ENCODE measurements around the gene MAP6D1.

The MAP6D1 gene

GRCh38 chr3:183833516-183833915, 8.1 kb upstream of the MAP6D1 start:
- Histone ChIP-seq H3K36me3 (ENCODE audit: insufficient read depth, low read length) (peaks cover 11% of the 10 kb centered on the region), H3K9me3 (ENCODE audit: control insufficient read depth, insufficient read depth, low read length) (no peaks in the 10 kb centered on the region), H3K9ac (ENCODE audit: low read depth, low read length) (no peak overlapping the region), H3K4me1 (ENCODE audit: insufficient read depth, low read length) (no peaks in the 10 kb centered on the region)

- Histone ChIP-seq H3K9ac (ENCODE audit: low read depth, low read length) (no peak overlapping the region), H3K36me3 (ENCODE audit: insufficient read depth, low read length) (peaks cover 9% of the 10 kb centered on the region)
Measured at GRCh38 chr3:183830187-183830586, 4.8 kb upstream of the MAP6D1 start.

GRCh38 chr3:183829466-183829865, 4.1 kb upstream of the MAP6D1 start:
- Histone ChIP-seq H3K9ac (ENCODE audit: low read depth, low read length) (no peak overlapping the region), H3K36me3 (ENCODE audit: insufficient read depth, low read length) (peaks cover 9% of the 10 kb centered on the region), H3K4me1 (ENCODE audit: insufficient read depth, low read length) (no peaks in the 10 kb centered on the region), H3K9me3 (ENCODE audit: control insufficient read depth, insufficient read depth, low read length) (no peaks in the 10 kb centered on the region)

More at GRCh38 chr3:183830187-183830586, 4.8 kb upstream of the MAP6D1 start:
- no peaks in the 10 kb centered on the region for H3K4me1 ChIP-seq (ENCODE audit: insufficient read depth, low read length)
- no peaks in the 10 kb centered on the region for H3K9me3 ChIP-seq (ENCODE audit: control insufficient read depth, insufficient read depth, low read length)

- Histone ChIP-seq H3K4me1 (ENCODE audit: insufficient read depth, low read length) (no peaks in the 10 kb centered on the region), H3K36me3 (ENCODE audit: insufficient read depth, low read length) (peaks cover 9% of the 10 kb centered on the region), H3K9me3 (ENCODE audit: control insufficient read depth, insufficient read depth, low read length) (no peaks in the 10 kb centered on the region), H3K9ac (ENCODE audit: low read depth, low read length) (no peak overlapping the region)
Measured at GRCh38 chr3:183828538-183828870, 3.1 kb upstream of the MAP6D1 start.

GRCh38 chr3:183827809-183828537, 2.6 kb upstream of the MAP6D1 start:
- Histone ChIP-seq H3K4me1 (ENCODE audit: insufficient read depth, low read length) (no peaks in the 10 kb centered on the region), H3K36me3 (ENCODE audit: insufficient read depth, low read length) (peaks cover 8% of the 10 kb centered on the region), H3K9ac (ENCODE audit: low read depth, low read length) (no peak overlapping the region), H3K9me3 (ENCODE audit: control insufficient read depth, insufficient read depth, low read length) (no peaks in the 10 kb centered on the region)

- Histone ChIP-seq H3K4me1 (ENCODE audit: insufficient read depth, low read length) (peaks cover 6% of the 10 kb centered on the region), H3K36me3 (ENCODE audit: insufficient read depth, low read length) (peaks cover 3% of the 10 kb centered on the region), H3K9ac (ENCODE audit: low read depth, low read length) (no peak overlapping the region), H3K9me3 (ENCODE audit: control insufficient read depth, insufficient read depth, low read length) (no peaks in the 10 kb centered on the region)
Measured at GRCh38 chr3:183826448-183827250, 1.3 kb upstream of the MAP6D1 start.

- H3K9ac ChIP-seq (ENCODE audit: low read depth, low read length), result peak overlapping the region; percentile 75
- no peaks in the 10 kb centered on the region for H3K9me3 ChIP-seq (ENCODE audit: control insufficient read depth, insufficient read depth, low read length)
- H3K4me1 ChIP-seq (ENCODE audit: insufficient read depth, low read length), result peaks cover 6% of the 10 kb centered on the region
- peaks cover 3% of the 10 kb centered on the region for H3K36me3 ChIP-seq (ENCODE audit: insufficient read depth, low read length)
Measured at GRCh38 chr3:183824761-183825455, 469 bp downstream of the MAP6D1 start.

- peaks cover 6% of the 10 kb centered on the region for H3K4me1 ChIP-seq (ENCODE audit: insufficient read depth, low read length)
- H3K9me3 ChIP-seq (ENCODE audit: control insufficient read depth, insufficient read depth, low read length), result no peaks in the 10 kb centered on the region
- peak overlapping the region; percentile 75; the same call in 1 of the 2 replicates for H3K9ac ChIP-seq (ENCODE audit: low read depth, low read length)
- no peaks in the 10 kb centered on the region for H3K36me3 ChIP-seq (ENCODE audit: insufficient read depth, low read length)
Measured at GRCh38 chr3:183823963-183824362, 1.4 kb downstream of the MAP6D1 start.

- Histone ChIP-seq H3K4me1 (ENCODE audit: insufficient read depth, low read length) (peaks cover 6% of the 10 kb centered on the region), H3K36me3 (ENCODE audit: insufficient read depth, low read length) (no peaks in the 10 kb centered on the region), H3K9me3 (ENCODE audit: control insufficient read depth, insufficient read depth, low read length) (no peaks in the 10 kb centered on the region), H3K9ac (ENCODE audit: low read depth, low read length) (no peak overlapping the region; the same call in 1 of the 2 replicates)
Measured at GRCh38 chr3:183822631-183823030, 2.7 kb downstream of the MAP6D1 start.

- no peak overlapping the region for H3K9ac ChIP-seq (ENCODE audit: low read depth, low read length)
- peaks cover 6% of the 10 kb centered on the region for H3K4me1 ChIP-seq (ENCODE audit: insufficient read depth, low read length)
- peaks cover 6% of the 10 kb centered on the region; the same call in 1 of the 2 replicates for H3K36me3 ChIP-seq (ENCODE audit: insufficient read depth, low read length)
- H3K9me3 ChIP-seq (ENCODE audit: control insufficient read depth, insufficient read depth, low read length), result no peaks in the 10 kb centered on the region
Measured at GRCh38 chr3:183819831-183820230, 5.5 kb downstream of the MAP6D1 start.

GRCh38 chr3:183818706-183819624, 6.4 kb downstream of the MAP6D1 start:
- Histone ChIP-seq H3K36me3 (ENCODE audit: insufficient read depth, low read length) (peaks cover 6% of the 10 kb centered on the region; the same call in 1 of the 2 replicates), H3K9ac (ENCODE audit: low read depth, low read length) (no peak overlapping the region), H3K4me1 (ENCODE audit: insufficient read depth, low read length) (peaks cover 6% of the 10 kb centered on the region), H3K9me3 (ENCODE audit: control insufficient read depth, insufficient read depth, low read length) (no peaks in the 10 kb centered on the region)

- H3K9ac ChIP-seq (ENCODE audit: low read depth, low read length), result no peak overlapping the region
- H3K4me1 ChIP-seq (ENCODE audit: insufficient read depth, low read length), result peaks cover 6% of the 10 kb centered on the region
- H3K36me3 ChIP-seq (ENCODE audit: insufficient read depth, low read length), result peaks cover 6% of the 10 kb centered on the region; the same call in 1 of the 2 replicates
- H3K9me3 ChIP-seq (ENCODE audit: control insufficient read depth, insufficient read depth, low read length), result no peaks in the 10 kb centered on the region
Measured at GRCh38 chr3:183818041-183818620, 7.2 kb downstream of the MAP6D1 start.

GRCh38 chr3:183817639-183818038, 7.7 kb downstream of the MAP6D1 start:
- H3K4me1 ChIP-seq (ENCODE audit: insufficient read depth, low read length), result peaks cover 4% of the 10 kb centered on the region
- H3K9ac ChIP-seq (ENCODE audit: low read depth, low read length), result no peak overlapping the region
- H3K9me3 ChIP-seq (ENCODE audit: control insufficient read depth, insufficient read depth, low read length), result no peaks in the 10 kb centered on the region
- H3K36me3 ChIP-seq (ENCODE audit: insufficient read depth, low read length), result peaks cover 6% of the 10 kb centered on the region; the same call in 1 of the 2 replicates

All from ES-I3 (cell line).